Heart right ventricle (tissue), 16 donors: ENCODE results near the gene SUSD5. TPM values are rescaled to one million over a fixed set of nuclear protein-coding genes. Genes with fewer than 3 reads are reported as not detected.

Experiments
- ATAC-seq, 8 donors: fragments of 200-7000 bp; cut with Tn5 transposase; one replicate each; pipeline ENCODE4 v1.9.1; 2020; ENCODE audit warnings: mild to moderate bottlenecking in 8 of 8, moderate library complexity in 8 of 8, moderate number of reproducible peaks in 1 of 8
- DNase-seq, 2 donors: peaks; one replicate each; pipeline ENCODE4 v3.0.0-alpha.2; 2020
- H3K27ac ChIP-seq, 10 donors: fragments of 200-600 bp; sonication (generic) in 2 of 10; one replicate each; pipeline versions ENCODE4 v1.5.0 to v1.8.0; 2020 to 2022; ENCODE audit warnings: mild to moderate bottlenecking in 3 of 10
- H3K27me3 ChIP-seq, 7 donors: fragments of 200-600 bp; one replicate each; pipeline ENCODE4 v1.8.0; 2021 to 2022; ENCODE audit warnings: mild to moderate bottlenecking in 2 of 7
- H3K36me3 ChIP-seq, 9 donors: fragments of 200-600 bp; sonication (generic) in 1 of 9; one replicate each; pipeline versions ENCODE4 v1.5.0 to v1.8.0; 2020 to 2022; ENCODE audit warnings: mild to moderate bottlenecking in 2 of 9
- H3K4me1 ChIP-seq, 9 donors: fragments of 200-600 bp; sonication (generic) in 1 of 9; one replicate each; pipeline versions ENCODE4 v1.5.0 to v1.8.0; 2020 to 2022; ENCODE audit warnings: mild to moderate bottlenecking in 4 of 9
- H3K4me3 ChIP-seq, 10 donors: fragments of 200-600 bp; sonication (generic) in 2 of 10; one replicate each; pipeline versions ENCODE4 v1.5.0 to v1.8.0; 2020 to 2022; ENCODE audit warnings: mild to moderate bottlenecking in 7 of 10, moderate library complexity in 2 of 10
- H3K9me3 ChIP-seq, 11 donors: fragments of 200-600 bp in 10 of 11; sonication (generic) in 2 of 11; one replicate each; pipeline versions ENCODE4 v1.5.0 to v1.8.0; 2013 to 2022; ENCODE audit warnings: mild to moderate bottlenecking in 2 of 11, control low read depth in 1 of 11, moderate library complexity in 1 of 11
- WGBS, 2 donors: extraction: QIAGEN DNeasy Blood & Tissue Kit; methylation state at CpG; one replicate each; pipeline ENCODE4 v1.1.7; 2013; ENCODE audit warnings: inconsistent platforms in 1 of 2; 5-methylcytosine and 5-hydroxymethylcytosine counted together
- intact Hi-C, 10 donors: fragments of 100-400 bp; cut with DNase I; formaldehyde crosslinking; loops; one replicate each; pipeline versions ENCODE4 v1.11.1 to v1.14.2; 2022
- polyA plus RNA-seq, 2 donors: library from polyadenylated mRNA; stranded (reverse); fragments of 200-250 nt; gene quantifications; one replicate each; pipeline ENCODE4 v1.2.3, GENCODE V29; 2013
- total RNA-seq, 10 donors: library from RNA; stranded (reverse); fragmentation: NEBNext Ultra II Directional in 3 of 10; extraction: Animal tissue kit (Norgen Biotek cat#: 25700) in 3 of 10; gene quantifications; one replicate each; pipeline versions ENCODE4 v1.2.1 to v1.2.4, GENCODE V29; 2021 to 2023
- TF ChIP-seq, protein P1 (sequence below), 9 donors: fragments of 200-600 bp; sonication (generic) in 2 of 9; IDR thresholded peaks; one replicate each; pipeline versions ENCODE4 v1.5.0 to v1.8.0; 2021 to 2022; ENCODE audit warnings: antibody characterized with exemption in 9 of 9, mild to moderate bottlenecking in 5 of 9, moderate library complexity in 1 of 9
- donor health status: Arrhythmogenic right ventricular cardiomyopathy.
- donor health status: ischemic (EF 13 %, LVEDD 7.1; RV severe dilation, severe dysfunction).
- donor health status: healthy with polysubstance abuse.
- donor health status: DM: no; HTN: yes; CAD: no.
- donor health status: DM: no; HTN: no; CAD: no.
- donor health status: ischemic (EF 25% LVEDD 6.9; RV normal size, moderate dysfunction).
- donor health status: ischemic (EF 25% LVEDD 5.7; RV mildly dilated, moderate dysfunction).
- donor health status: healthy.
- donor health status: DM: yes; HTN: yes; CAD: no.
- donor health status: Ischemic cardiomyopathy.
- donor health status: ischemic (EF 35%, LVEDD 5.7; RV mildly dilated, moderate dysfunction).
- donor health status: nonischemic (EF 11% LVEDD 7.7; RV severe dilation, severe dysfunction).
- donor health status: DM: yes; HTN: yes; CAD: no.
- donor health status: PGD.
- donor health status: ischemic (EF 29% LVEDD 5.4; RV normal size, mild dysfunction).
- donor health status: nonischemic (EF 23%, LVEDD 6.1; RV moderate dilation, normal function).

The SUSD5 gene
- total and polyA plus RNA-seq, 12 donors, result 0.28 to 12.9 (median 1.0) TPM

DNA sequence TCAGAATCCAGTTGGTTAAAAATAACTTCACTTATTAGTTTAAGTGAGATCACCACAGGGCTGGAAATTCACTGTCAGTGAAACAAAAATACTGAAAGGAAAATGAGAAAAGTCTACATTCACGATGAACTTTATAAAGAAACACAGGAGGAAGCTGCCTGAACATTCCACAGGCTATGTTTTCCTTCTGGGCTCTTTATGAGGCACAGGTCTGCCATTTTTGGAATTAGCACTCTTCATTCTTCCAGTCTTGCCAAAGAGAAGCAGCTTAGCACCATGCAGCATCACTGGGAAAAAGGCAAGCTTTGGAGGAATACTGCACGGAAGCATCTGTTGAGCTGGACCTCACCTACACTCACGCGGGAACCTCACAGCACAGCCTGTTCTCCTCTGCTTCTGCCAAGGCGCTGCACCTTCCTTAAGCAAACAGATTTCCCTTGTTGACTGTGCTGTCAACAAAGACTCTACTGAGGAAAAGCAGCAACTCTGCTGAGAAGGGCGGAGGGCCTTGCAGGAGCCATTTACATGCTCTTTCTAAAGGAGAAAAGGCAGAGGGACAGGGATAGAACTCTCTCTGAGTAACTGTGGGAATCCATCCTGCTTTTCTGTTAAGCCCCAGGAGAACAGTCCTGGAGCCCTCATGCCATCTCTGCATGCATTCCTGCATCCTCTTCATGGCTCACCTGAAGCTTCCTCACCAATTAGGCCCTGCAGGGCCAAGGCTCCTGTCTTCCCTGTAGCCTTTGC, 15.7 kb downstream of the SUSD5 start:
- Histone ChIP-seq H3K4me1 (no peaks in the 10 kb centered on the region), H3K36me3 (no peaks in the 10 kb centered on the region), H3K4me3 (no peak overlapping the region), H3K27ac (no peak overlapping the region), H3K9me3 (no peaks in the 10 kb centered on the region), H3K27me3 (peaks cover 0 to 3% (median 0%) of the 10 kb centered on the region in 7 donors)
- intact Hi-C loops, result no loop called here
- TF ChIP-seq, protein P1, sequence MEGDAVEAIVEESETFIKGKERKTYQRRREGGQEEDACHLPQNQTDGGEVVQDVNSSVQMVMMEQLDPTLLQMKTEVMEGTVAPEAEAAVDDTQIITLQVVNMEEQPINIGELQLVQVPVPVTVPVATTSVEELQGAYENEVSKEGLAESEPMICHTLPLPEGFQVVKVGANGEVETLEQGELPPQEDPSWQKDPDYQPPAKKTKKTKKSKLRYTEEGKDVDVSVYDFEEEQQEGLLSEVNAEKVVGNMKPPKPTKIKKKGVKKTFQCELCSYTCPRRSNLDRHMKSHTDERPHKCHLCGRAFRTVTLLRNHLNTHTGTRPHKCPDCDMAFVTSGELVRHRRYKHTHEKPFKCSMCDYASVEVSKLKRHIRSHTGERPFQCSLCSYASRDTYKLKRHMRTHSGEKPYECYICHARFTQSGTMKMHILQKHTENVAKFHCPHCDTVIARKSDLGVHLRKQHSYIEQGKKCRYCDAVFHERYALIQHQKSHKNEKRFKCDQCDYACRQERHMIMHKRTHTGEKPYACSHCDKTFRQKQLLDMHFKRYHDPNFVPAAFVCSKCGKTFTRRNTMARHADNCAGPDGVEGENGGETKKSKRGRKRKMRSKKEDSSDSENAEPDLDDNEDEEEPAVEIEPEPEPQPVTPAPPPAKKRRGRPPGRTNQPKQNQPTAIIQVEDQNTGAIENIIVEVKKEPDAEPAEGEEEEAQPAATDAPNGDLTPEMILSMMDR (IDR thresholded peaks at IDR 0.05), result no peak
- no peak for DNase-seq
- no peak for ATAC-seq
- 60 to 61% methylated on average over 6 of the region's 6 CpGs for WGBS, 2 donors

DNA sequence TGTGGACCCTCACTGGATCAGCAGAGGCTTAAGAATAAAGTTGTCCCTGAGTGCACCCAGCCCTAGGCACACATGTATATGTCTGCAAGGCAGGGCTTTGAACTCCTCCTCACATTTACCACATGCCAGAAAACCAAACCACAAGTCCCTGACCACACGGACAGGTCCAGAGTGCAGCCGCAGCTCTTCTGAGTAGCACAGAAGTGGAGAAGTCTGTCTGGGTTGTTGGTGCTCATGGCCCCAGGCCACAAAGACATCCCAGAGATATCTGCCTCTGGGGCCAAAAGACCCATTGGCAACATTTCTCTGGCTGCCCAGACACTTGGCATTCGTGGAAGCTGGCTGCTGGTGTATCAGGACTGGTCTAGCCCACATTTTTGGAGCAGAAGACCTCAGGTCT, 17.4 kb downstream of the SUSD5 start:
- peaks cover 0 to 3% (median 0%) of the 10 kb centered on the region in 7 donors for H3K27me3 ChIP-seq
- no peak overlapping the region for H3K27ac ChIP-seq
- intact Hi-C loops, result no loop called here
- H3K4me3 ChIP-seq, result no peak overlapping the region
- WGBS, 2 donors, result 84 to 87% methylated on average over 3 of the region's 3 CpGs
- no peaks in the 10 kb centered on the region for H3K36me3 ChIP-seq
- no peaks in the 10 kb centered on the region for H3K4me1 ChIP-seq
- no peak for ATAC-seq
- H3K9me3 ChIP-seq, result no peaks in the 10 kb centered on the region
- TF ChIP-seq, protein P1 (IDR thresholded peaks at IDR 0.05), result no peak
- no peak for DNase-seq

DNA sequence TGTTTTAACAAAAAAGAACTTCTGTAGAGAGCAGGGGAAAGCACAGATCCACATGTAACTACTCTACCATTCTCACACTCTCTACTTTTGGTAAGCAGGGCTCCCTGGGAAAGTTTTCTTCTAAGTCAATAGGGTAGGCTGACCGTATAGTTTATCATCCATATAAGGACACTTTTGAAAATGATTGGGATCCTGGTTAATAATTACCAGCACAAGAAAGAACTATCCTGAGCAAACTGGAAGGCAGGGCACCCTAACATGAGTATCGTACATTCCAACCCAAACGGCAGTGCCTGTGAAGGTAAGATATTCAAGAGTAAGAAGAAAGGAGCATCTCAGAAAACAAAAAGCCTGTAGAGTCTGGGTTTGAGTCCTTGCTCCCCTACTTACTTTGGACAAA, 22.1 kb downstream of the SUSD5 start:
- intact Hi-C loops, result no loop called here
- TF ChIP-seq, protein P1 (IDR thresholded peaks at IDR 0.05), result no peak
- Histone ChIP-seq H3K9me3 (no peaks in the 10 kb centered on the region), H3K4me1 (no peaks in the 10 kb centered on the region), H3K4me3 (no peak overlapping the region), H3K27ac (no peak overlapping the region), H3K36me3 (no peaks in the 10 kb centered on the region), H3K27me3 (peaks cover 0 to 3% (median 0%) of the 10 kb centered on the region in 7 donors)
- WGBS, 2 donors, result 78 to 87% methylated on average over 3 of the region's 3 CpGs
- no peak for ATAC-seq
- no peak for DNase-seq

DNA sequence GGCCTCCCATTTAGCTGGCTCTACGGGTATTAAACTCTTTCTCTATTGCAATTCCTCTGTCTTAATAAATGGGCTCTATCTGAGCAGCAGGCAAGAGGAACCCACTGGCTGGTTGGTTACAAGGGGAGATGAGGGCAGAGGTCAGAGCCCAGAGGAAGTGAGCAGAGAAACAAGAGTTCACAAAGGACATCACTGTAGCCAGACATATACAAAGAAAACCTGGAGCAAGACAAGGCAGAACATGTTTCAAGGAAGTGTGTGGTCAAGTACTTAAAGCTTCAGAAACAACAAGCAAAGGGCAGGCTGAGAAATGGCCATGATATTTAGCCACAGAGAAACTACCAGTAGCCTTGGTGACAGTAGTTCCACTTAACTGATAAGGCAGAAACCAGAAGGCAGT, 24.3 kb downstream of the SUSD5 start:
- WGBS, 2 donors, result 84 to 93% methylated on average over 1 of the region's 1 CpG
- no peak for DNase-seq
- Histone ChIP-seq H3K27ac (no peak overlapping the region), H3K36me3 (no peaks in the 10 kb centered on the region), H3K4me3 (no peak overlapping the region), H3K27me3 (no peaks in the 10 kb centered on the region), H3K4me1 (no peaks in the 10 kb centered on the region), H3K9me3 (no peaks in the 10 kb centered on the region)
- intact Hi-C loops, result no loop called here
- no peak for ATAC-seq
- TF ChIP-seq, protein P1 (IDR thresholded peaks at IDR 0.05), result no peak
